DMS53 treated with DMSO at 0.1 percent for 48 hours (cell line): Measurements from ENCODE around the gene ITGA1.
"Not testable (repeated sequence)": the region's sequence is repeated elsewhere in the genome, so short reads cannot be mapped to it uniquely, and the experiment has no call there.

Experiments
- DNase-seq: peaks from one replicate; lab custom pipeline; 2025; ENCODE audit not compliant: unreplicated experiment; lab: John Stamatoyannopoulos, UW

Gene ITGA1

DNA sequence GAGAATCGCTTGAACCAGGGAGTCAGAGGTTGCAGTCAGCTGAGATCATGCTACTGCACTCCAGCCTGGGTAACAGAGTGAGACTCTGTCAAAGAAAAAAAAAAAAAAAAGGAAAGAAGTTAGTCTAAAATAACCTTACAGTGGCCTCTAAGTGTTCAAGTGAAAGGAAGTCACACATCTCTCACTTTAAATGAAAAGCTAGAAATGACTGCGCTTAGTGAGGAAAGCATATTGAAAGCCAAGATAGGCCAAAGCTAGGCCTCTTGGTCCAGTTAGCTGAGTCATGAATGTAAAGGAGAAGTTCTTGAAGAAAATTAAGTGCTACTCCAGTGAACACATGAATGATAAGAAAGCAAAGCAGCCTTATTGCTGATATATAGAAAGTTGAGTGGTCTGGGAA lies 38.1 kb downstream of the ITGA1 start:
- no peak for DNase-seq

DNA sequence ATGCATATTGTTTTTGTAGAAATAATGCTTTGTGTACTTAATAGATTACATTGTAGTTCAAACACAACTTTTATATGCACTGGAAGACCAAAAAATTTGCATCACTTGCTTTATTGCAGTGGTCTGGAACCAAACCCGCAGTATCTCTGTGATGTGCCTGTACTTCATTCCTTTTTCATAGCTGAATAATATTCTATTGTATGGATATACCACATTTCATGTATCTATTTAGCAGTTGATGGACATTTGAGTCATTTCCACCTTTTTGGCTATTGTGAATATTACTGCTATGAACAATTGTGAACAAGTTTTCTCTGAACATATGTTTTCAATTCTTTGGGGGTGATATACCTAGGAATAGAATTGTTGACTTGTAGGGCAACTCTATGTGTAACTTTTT lies 40.1 kb downstream of the ITGA1 start:
- DNase-seq = no peak

GRCh38 chr5:52829664-52830063 lies 41.9 kb downstream of the ITGA1 start:
- DNase-seq = no peak

DNA sequence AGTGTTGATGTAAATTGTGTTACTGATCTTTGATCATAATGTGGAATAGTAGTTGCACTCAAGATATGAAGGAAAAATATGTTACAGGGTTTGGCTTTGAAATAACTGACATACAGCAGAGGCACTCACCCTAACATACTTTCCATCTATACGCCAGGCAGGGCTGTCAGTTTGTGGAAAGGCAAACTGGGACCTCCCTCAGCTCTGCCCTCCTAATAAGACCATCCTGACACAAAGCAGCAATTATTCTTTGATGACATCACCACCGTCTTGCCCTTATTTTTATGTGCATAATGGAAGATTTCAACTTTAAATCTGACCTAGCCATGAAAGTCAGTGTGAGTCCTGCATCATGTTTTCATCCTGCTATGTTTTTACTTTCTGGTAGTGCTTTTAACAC lies 42.9 kb downstream of the ITGA1 start:
- DNase-seq = no peak

DNA sequence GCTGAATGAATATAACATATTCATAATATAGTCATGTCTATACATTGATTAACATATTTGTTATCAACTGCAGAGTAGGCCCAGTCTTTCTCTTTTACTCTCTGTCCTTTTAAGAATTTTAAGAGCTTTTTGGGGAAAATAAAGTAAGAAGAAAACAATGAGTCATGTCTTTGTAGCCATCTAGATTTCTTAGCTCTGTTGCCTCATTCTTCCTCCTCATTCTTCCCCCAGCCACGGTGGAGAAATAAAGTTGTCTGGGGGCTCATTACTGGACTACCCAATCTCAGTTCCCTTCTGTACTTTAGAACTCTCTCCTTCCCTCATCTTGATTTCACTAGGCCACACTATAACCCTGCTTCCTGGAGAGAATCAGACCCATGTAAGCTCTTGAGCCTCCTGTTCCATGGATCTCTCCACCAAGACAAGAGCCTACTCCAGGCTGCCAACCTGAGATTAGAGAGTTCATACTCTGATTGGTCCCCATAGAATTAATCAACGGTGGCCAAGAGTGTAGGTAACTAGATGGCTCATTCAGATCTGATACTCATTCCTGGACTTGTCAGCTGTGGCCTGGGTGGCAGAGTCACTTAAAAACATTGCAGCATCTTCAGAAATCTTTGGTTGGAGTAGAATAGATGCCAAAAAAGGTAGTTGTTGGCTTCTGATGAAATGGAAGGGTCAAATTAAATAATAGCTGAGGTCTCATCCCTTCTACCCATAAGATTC lies 44.2 kb downstream of the ITGA1 start:
- DNase-seq = no peak

- DNase-seq = no peak
These were observed 46.6 kb downstream of the ITGA1 start for GRCh38 chr5:52834320-52834719.

DNA sequence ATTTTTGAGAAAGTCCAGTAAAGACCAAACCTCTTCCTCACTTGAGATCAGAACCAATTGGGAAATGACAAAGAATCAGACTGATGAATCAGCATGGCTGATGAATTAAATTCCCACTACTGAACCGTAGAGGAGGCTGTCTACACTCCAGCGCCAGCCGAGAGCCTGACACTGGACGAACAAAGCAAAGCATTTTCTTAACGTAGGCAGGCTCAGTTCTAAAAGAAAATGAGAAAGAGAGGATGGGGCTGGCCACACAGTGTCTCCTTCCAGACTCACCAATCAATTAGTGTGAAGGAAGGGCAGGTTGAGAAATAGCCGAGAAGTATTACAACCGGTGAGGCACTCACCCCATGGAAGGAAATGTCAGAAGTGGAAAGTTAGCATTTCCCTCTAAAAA lies 49.4 kb downstream of the ITGA1 start:
- DNase-seq = no peak

DNA sequence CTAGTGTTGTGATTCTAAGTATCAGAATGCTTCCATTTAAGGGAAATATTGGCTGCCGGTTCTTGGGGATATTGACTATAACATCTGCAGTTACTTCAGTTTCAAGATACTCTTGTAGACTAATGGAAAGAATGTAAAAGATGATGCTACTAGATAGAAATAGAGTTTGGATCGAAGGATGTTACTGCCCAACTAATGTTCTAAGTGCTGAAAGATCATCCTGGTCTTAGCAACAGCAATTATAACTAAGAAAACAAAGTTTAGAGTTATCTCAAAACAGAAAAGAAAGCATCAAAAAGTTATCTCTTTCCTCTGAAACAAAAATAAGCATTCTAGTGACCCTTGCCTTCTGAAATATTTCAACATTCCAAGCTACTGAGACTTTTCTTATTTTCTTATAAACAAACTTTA lies 49.9 kb downstream of the ITGA1 start:
- DNase-seq = no peak

GRCh38 chr5:52838326-52839015 lies 50.8 kb downstream of the ITGA1 start:
- DNase-seq = no peak

- no peak for DNase-seq
These were observed 51.6 kb downstream of the ITGA1 start for GRCh38 chr5:52839285-52839684.

DNA sequence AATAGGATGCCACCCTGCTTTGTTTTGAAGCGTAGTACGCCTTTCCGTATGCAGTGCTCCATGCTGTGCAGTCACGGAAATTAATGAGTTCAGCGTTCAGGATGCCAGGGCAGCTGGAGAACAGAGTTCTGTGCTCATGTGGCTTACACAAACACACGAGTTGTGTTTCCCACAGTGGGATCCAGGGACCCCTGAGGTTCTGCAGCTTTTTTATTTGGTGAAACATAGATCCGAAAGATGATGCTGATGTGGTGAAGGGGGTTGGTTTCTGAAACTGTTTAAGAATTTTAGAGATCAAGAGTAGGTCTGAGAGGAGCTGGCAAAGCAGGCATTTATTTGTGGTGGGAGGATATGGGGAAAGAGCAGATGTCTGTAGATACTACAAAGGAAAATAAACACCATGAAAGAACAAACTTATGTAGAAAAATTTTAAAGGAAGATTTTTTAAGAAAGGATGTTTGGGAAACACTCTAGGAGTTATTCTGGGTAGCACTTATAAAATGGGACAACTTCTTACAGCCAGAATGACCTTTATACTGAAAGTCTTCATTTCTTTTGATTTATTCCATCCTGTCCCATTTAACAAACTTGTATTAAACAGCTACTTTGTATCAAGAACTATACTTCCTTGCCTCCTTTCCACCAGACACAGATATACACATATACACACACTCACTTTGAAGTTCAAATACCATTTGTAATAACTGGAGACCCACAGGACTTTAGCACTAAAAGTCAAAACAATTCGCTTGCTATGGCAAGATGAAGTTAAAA lies 52.7 kb downstream of the ITGA1 start:
- peak; percentile 27 for DNase-seq

DNA sequence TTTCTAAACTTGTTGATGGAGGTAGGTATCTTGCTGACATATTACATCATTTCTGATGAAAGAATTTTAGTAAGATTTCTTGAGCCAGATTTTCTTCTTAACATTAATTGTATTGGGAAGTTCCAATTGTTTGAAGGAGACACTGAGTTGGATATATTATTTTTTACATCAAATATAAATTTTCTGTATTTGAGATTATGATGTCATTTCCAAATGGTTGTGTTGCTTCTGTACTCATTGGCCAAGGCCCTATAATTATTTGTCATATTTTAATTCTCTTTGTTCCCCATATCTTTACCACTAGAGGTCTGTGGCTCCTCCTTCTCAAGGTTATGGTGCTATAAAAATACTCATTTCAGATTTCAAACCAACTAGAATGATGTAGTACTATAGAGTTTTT lies 53.4 kb downstream of the ITGA1 start:
- no peak for DNase-seq

GRCh38 chr5:52842111-52842510 lies 54.4 kb downstream of the ITGA1 start:
- DNase-seq = no peak

GRCh38 chr5:52844885-52845284 lies 57.2 kb downstream of the ITGA1 start:
- DNase-seq = no peak

GRCh38 chr5:52846182-52846842 lies 58.6 kb downstream of the ITGA1 start:
- DNase-seq = no peak

GRCh38 chr5:52848688-52849087 lies 61.0 kb downstream of the ITGA1 start:
- not testable (repeated sequence) for DNase-seq

- DNase-seq = no peak
These were observed 61.8 kb downstream of the ITGA1 start for GRCh38 chr5:52849544-52849943.

GRCh38 chr5:52853650-52854049 lies 65.9 kb downstream of the ITGA1 start:
- DNase-seq = no peak

GRCh38 chr5:52854301-52854700 lies 66.6 kb downstream of the ITGA1 start:
- no peak for DNase-seq

DNA sequence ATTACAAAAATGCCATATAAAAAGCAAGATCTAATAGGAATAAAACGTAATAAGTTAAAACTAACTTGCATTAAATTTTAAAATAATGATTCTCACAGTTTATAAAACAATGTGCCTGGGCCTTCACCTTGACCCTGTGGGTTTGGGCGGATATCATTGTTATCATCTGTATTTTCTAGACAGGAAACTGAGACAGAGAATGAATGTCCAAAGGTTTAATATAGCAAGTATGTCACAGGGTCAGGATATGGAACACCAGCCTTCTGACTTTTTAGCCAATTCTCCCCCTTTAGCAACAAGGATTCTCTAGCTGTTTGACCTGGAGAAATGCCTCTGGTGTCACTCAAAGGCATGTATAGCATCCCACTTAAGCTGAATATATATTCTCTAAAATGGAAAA lies 67.2 kb downstream of the ITGA1 start:
- no peak for DNase-seq

DNA sequence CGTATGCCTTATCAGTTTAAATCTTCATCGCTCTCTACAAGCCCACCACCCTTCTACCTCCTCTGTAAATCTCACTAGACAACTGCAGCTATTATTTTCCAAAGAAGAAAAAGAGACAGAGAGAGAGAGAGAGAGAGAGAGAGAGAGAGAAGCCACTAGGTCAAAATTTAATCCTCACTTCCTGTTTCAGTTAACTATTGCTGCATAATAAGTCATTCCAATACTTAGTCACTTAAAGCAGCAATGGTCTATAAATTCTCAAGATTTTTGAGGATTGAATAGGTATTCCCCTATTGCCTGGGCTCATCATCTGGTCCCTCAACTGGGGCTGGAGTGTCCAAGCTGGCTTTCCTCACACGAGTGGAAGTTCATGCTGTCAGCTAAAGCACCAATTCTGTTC lies 68.8 kb downstream of the ITGA1 start:
- no peak for DNase-seq

DNA sequence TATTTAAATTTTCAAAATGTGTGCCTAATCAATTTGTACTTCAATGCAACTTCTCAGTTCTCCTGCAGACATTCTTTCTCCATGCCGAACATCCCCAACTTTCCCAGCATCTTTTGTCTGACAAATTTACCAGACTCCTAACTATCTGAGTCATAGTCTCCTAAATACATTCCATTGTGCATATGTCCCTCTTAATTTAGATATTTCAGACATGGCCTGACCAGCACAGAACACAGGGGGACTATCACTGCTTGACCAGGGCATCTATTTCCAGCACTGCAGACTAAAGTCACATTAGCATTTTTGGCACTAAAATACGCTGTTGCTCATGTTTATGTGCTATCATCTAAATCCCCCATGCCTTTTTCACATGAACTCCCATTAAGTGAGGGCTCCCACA lies 71.9 kb downstream of the ITGA1 start:
- DNase-seq = no peak
